ENCODE results near the gene MYL2.

MYL2 gene

DNA sequence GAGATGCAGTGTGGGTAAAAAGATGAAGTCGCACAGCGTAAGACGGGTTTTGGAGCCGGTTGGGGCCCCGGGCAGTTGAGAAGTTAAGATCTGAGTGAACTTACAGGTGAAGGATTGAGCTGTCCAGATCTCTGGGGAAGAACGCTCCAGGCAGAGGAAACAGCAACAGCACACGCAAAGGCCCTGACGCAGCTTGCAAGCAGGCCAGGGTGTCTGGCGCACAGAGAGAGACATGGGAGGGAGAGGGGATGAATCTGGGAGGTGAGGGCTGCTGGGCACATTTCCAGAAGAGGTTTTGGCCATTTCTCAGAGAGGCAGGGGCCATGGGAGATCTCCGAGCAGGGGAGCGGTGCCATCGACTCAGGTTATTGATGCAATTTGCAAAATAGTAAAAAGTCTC is 31.0 kb downstream of the MYL2 start:
- no peak for DNase-seq
- Histone ChIP-seq H3K27me3 (peaks cover 0 to 16% of the 10 kb centered on the region in 2 donors), H3K4me1 (peaks cover 0 to 1% (median 0%) of the 10 kb centered on the region in 4 donors), H3K27ac (no peak overlapping the region), H3K36me3 (no peaks in the 10 kb centered on the region), H3K4me3 (no peak overlapping the region), H3K9me3 (no peaks in the 10 kb centered on the region)
- intact Hi-C loops (cut with DNase I; ENCODE audit: low total_unique reads) = loop anchor here (5.0 to 10.0 kb wide), 2 partner anchors 147 to 275 kb away; partner anchors contain the start of genes PPP1CC and TCTN1
- TF ChIP-seq, protein P1, sequence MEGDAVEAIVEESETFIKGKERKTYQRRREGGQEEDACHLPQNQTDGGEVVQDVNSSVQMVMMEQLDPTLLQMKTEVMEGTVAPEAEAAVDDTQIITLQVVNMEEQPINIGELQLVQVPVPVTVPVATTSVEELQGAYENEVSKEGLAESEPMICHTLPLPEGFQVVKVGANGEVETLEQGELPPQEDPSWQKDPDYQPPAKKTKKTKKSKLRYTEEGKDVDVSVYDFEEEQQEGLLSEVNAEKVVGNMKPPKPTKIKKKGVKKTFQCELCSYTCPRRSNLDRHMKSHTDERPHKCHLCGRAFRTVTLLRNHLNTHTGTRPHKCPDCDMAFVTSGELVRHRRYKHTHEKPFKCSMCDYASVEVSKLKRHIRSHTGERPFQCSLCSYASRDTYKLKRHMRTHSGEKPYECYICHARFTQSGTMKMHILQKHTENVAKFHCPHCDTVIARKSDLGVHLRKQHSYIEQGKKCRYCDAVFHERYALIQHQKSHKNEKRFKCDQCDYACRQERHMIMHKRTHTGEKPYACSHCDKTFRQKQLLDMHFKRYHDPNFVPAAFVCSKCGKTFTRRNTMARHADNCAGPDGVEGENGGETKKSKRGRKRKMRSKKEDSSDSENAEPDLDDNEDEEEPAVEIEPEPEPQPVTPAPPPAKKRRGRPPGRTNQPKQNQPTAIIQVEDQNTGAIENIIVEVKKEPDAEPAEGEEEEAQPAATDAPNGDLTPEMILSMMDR (IDR thresholded peaks at IDR 0.05) = no peak

- H3K4me3 ChIP-seq = peak overlapping the region; percentile 51 to 64
- H3K36me3 ChIP-seq = no peaks in the 10 kb centered on the region
- intact Hi-C loops (cut with DNase I; ENCODE audit: low total_unique reads) = loop anchor here (5.0 to 10.0 kb wide), 2 partner anchors 146 to 274 kb away; partner anchors contain the start of genes PPP1CC and TCTN1
- H3K4me1 ChIP-seq = no peaks in the 10 kb centered on the region
- TF ChIP-seq, protein P1 (IDR thresholded peaks at IDR 0.05) = no peak
- peaks cover 0 to 8% of the 10 kb centered on the region in 2 donors for H3K27me3 ChIP-seq
- peak overlapping the region in 1 of 2 donors; percentile 46 for H3K27ac ChIP-seq
- no peaks in the 10 kb centered on the region for H3K9me3 ChIP-seq
- DNase-seq = no peak
Measured at GRCh38 chr12:110888256-110888991, 32.0 kb downstream of the MYL2 start.

DNA sequence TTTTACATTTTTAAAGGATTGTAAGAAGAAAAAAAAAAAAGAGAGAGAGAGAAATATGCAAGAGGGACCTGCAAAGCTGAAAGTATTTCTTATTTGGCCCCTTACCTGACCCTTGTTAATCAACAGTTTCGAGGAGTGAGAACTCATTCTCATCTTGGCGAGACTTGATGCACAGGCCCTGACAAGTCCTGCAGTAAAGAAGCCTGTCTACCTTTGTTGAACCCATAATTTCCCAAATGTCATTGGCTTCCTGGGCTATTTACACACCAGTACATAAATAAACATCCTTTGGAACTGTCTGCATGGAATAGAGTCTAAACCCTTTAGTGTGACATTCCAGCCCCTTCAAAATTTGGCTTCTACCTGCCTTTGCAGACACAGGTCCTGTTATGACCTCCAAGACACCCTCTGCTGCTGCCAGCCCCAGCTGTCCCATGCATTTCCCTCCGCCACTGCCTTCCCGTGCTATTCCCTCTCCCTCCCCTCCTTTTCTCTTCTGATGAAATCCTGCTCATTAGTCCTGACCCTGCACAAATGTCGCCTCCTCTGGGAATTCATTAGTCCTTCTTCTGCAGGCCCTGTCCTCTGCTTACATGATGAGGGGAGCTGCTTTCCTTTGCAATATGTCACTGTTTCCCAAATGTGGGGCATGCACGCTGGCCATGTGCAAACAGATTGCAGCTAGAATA is 35.1 kb downstream of the MYL2 start:
- no peak overlapping the region for H3K4me3 ChIP-seq
- no peak overlapping the region for H3K27ac ChIP-seq
- no peaks in the 10 kb centered on the region for H3K36me3 ChIP-seq
- no peaks in the 10 kb centered on the region for H3K9me3 ChIP-seq
- intact Hi-C loops (cut with DNase I; ENCODE audit: low total_unique reads) = loop anchor here (5.0 to 10.0 kb wide), 2 partner anchors 143 to 270 kb away; partner anchors contain the start of genes PPP1CC and TCTN1
- no peaks in the 10 kb centered on the region for H3K27me3 ChIP-seq
- H3K4me1 ChIP-seq = no peaks in the 10 kb centered on the region
- TF ChIP-seq, protein P1 (IDR thresholded peaks at IDR 0.05) = no peak
- no peak for DNase-seq

- intact Hi-C loops (cut with DNase I; ENCODE audit: low total_unique reads) = loop anchor here (10.0 kb wide), 1 partner anchor 268 kb away; the partner anchor contains the start of gene TCTN1
- Histone ChIP-seq H3K27ac (no peak overlapping the region), H3K36me3 (no peaks in the 10 kb centered on the region), H3K27me3 (no peaks in the 10 kb centered on the region), H3K4me1 (peaks cover 0 to 7% (median 0%) of the 10 kb centered on the region in 4 donors), H3K4me3 (no peak overlapping the region), H3K9me3 (no peaks in the 10 kb centered on the region)
- TF ChIP-seq, protein P1 (IDR thresholded peaks at IDR 0.05) = no peak
- no peak for DNase-seq
Measured at GRCh38 chr12:110883251-110883650, 37.1 kb downstream of the MYL2 start.

GRCh38 chr12:110880651-110881050 is 39.7 kb downstream of the MYL2 start:
- intact Hi-C loops (cut with DNase I; ENCODE audit: low total_unique reads) = loop anchor here (10.0 kb wide), 1 partner anchor 266 kb away; the partner anchor contains the start of gene TCTN1
- Histone ChIP-seq H3K27me3 (no peaks in the 10 kb centered on the region), H3K4me3 (no peak overlapping the region), H3K36me3 (no peaks in the 10 kb centered on the region), H3K9me3 (no peaks in the 10 kb centered on the region), H3K4me1 (peaks cover 0 to 10% (median 0%) of the 10 kb centered on the region in 4 donors), H3K27ac (no peak overlapping the region)
- TF ChIP-seq, protein P1 (IDR thresholded peaks at IDR 0.05) = no peak
- DNase-seq = no peak

Data from tibial artery (tissue), 4 donors.